DMS79 treated with DMSO at 0.1 percent for 48 hours (cell line): ENCODE measurements around the gene DEXI.

Experiments used
- DNase-seq: peaks from one replicate; lab custom pipeline; 2025; lab: John Stamatoyannopoulos, UW

DEXI gene

GRCh38 chr16:10941127-10941933 is 938 bp downstream of the DEXI start:
- DNase-seq, result no peak

DNA sequence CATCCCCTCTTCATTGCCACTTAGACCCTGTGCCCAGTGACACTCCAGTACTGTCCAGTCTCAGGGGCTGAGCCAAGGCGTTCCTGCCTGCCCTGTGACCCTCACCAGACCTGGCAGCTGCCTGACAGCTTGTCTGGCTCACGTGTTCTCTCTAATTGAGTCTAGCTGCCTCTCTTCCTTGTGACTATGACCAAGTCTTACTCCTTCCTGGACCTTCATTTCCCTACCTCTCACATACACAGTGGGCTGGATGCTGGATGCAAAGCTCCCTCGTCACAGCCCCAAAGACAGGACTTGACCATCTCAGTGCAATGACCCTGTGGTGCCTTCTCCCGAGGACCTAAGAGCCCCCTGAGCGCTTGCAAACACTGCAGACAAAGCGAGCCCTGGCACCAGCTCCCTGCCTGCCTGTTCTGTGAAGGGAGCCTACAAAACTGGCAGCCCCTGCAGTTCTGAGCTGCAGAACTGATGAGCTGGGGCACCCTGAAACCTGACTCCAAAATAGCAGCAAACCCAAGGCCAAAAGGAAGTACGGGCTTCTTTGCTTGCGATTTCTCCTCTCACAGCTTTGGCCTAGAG is 1.7 kb downstream of the DEXI start:
- DNase-seq, result peak; percentile 21

GRCh38 chr16:10939649-10940234 is 2.5 kb downstream of the DEXI start:
- DNase-seq, result no peak

- no peak for DNase-seq
These were observed 3.2 kb downstream of the DEXI start for GRCh38 chr16:10938796-10939648.

GRCh38 chr16:10938321-10938720 is 3.9 kb downstream of the DEXI start:
- no peak for DNase-seq

GRCh38 chr16:10937068-10937859 is 5.0 kb downstream of the DEXI start:
- no peak for DNase-seq

- no peak for DNase-seq
These were observed 5.8 kb downstream of the DEXI start for GRCh38 chr16:10936272-10936984.

DNA sequence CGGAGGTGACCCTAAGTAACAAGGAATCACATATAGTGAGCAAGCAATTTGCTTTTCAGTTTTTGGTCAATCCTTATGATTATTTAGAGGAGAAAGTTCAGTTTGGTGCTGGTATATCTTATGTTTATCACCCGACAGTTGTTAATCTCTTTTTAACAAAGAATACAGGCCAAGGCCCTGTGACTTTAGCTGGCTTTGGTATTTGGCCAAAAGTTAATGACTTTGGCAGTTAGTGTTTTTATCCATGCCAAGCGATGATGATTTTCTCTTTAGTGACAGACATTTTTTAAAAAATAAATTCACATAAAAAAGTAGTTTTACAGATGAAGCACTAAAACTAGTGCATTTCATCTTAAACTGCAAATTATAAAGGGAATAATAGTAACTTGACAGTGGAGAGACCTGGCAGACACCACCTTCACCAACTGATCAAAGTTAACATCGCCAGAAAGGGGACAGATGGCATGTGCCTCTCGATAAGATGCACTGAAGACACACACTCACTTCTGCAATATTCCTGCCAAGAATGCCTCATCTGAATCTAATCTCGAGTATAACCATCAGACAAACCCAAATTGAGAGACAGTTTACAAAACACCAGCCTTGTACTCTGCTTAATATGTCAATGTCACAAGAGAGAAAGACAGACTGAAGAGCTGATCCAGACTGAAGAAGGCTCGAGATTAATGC is 6.9 kb downstream of the DEXI start:
- no peak for DNase-seq

GRCh38 chr16:10934325-10935107 is 7.8 kb downstream of the DEXI start:
- no peak for DNase-seq

GRCh38 chr16:10933865-10934264 is 8.4 kb downstream of the DEXI start:
- DNase-seq, result no peak

DNA sequence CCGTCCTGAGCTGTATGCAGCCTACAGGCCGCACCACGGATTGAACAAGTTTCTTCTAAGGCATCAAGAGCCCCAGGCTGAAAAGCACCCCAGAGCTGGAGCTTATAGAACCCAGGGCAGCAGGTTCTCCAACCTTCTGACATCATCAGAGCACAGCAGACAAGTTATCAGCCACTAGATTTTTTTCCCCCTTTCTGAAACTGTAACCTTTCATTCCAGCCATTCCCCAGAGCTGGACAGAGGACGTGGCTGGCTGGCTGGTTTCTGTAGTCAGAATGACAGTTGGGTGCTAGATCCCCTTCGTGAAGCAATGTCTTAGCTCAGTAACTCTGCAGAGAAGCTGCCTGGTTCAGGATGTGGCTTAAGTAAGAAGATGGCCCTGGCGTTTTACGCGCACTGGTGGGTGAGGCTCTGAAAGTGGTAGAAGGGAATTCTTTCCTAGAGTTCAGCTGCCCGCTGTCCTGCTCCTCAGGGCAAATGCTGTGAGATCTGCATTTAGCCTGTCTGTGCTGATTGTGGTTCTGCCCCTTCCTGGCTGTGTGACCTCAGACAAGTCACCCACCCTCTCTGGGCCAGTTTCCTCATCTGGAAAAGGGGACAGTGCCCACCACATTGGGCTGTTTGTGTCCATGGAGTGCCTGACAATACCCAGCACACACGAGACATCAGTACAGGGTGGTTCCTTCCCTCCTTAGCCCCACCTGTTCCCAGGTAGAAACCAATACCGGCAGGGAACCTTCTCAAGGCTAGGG is 9.1 kb downstream of the DEXI start:
- DNase-seq, result no peak

GRCh38 chr16:10931977-10932632 is 10.2 kb downstream of the DEXI start:
- DNase-seq, result no peak

DNA sequence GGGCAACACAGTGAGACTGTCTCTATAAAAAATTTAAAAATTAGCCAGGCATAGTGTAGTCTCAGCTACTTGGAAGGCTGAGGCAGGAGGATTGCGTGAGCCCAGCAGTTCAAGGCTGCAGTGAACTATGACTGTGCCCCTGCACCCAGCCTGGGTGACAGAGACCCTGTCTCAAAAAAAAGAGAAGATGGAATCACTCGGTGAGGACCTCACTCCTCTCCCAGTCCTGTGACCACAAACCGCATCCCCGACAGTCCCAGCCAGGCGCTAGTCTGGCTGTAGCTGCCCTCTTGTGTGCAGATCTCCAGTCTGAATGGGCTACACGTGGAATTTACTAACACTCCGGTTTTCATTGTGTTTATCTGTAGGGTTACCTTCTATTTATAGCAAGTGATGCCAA is 11.1 kb downstream of the DEXI start:
- no peak for DNase-seq

GRCh38 chr16:10930755-10931093 is 11.5 kb downstream of the DEXI start:
- DNase-seq, result no peak

DNA sequence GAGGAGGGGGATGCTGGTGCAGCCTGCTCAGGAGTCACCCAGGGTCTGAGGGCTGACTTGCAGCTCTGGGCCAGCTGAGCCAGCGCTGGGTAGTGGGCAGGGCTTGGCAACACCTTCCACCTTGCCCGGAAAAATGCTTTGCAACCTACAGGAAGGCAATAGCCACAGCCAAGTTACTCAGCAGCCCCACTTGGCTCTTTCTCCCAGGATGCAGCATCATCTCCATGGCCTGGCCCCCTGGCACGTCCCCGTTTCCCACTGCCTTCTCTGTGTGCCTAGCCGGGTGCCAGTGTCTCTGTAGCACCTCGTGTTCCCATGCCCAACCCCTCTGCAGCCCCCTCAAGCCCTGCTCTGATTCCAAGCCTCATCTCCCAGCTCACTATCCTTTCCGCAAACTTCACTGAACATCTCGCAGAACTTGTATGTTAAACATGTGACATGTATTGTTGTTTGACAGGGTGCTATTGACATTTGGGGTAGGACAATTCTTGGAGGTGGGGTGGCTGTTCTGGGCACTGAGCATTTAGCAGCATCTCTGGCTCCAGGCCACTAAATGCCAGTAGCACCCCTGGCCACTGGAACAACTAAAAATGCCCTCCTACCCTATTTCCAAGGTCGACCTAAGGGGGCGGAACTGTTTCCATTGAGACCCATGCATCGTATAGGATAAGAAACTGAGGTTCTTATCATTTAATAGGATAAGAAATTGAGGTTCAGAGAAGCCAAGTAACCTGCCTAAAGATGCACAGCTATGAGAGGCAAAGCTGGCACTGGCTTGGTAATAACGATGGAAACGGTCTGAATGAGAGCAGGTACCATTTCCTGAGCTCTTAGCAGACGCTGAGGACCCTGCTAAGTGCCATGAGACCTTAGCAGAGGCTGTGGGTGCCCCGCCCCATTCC is 12.2 kb downstream of the DEXI start:
- DNase-seq, result peak; percentile 56

DNA sequence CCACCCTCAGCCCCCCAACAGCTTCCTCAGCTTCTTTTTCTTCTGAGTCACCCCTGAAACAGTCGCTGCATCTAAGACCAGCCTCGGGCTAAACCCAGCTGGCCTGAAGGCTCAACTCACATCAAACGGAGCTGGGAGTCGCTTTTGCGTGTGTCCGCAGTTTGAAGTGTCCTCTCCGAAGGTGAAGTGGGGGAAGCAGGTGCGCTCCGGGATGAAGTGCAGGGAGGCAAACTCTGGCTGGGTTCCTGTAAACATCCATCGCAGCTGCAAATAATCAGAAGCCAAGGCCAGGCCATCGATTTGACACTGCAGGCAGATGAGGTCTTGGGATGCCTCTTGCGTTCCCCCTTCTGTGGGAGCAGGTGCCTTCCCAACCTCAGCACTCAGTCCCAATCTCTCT is 13.2 kb downstream of the DEXI start:
- peak; percentile 88 for DNase-seq

- no peak for DNase-seq
These were observed 14.7 kb downstream of the DEXI start for GRCh38 chr16:10927497-10928112.
